ENCODE measurements around the gene SUDS3.

GRCh38 chr12:118425364-118425763, 49.0 kb downstream of the SUDS3 start:
- TF ChIP-seq, protein P1, sequence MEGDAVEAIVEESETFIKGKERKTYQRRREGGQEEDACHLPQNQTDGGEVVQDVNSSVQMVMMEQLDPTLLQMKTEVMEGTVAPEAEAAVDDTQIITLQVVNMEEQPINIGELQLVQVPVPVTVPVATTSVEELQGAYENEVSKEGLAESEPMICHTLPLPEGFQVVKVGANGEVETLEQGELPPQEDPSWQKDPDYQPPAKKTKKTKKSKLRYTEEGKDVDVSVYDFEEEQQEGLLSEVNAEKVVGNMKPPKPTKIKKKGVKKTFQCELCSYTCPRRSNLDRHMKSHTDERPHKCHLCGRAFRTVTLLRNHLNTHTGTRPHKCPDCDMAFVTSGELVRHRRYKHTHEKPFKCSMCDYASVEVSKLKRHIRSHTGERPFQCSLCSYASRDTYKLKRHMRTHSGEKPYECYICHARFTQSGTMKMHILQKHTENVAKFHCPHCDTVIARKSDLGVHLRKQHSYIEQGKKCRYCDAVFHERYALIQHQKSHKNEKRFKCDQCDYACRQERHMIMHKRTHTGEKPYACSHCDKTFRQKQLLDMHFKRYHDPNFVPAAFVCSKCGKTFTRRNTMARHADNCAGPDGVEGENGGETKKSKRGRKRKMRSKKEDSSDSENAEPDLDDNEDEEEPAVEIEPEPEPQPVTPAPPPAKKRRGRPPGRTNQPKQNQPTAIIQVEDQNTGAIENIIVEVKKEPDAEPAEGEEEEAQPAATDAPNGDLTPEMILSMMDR (IDR thresholded peaks at IDR 0.05 in 2 of 3, conservative IDR thresholded peaks at IDR 0.05 in 1 of 3; ENCODE audit: control insufficient read depth in 2 of 3, extremely low read depth in 1 of 3, insufficient read depth in 1 of 3, low read depth in 3 of 3, low read length in 3 of 3): no peak
- TF ChIP-seq TCF3 (IDR thresholded peaks at IDR 0.05; ENCODE audit: borderline replicate concordance, insufficient read depth, low read depth, low read length) (no peak), POLR2A (IDR thresholded peaks at IDR 0.05; ENCODE audit: low read depth, low read length) (no peak), SMAD5 (IDR thresholded peaks at IDR 0.05; ENCODE audit: low read depth) (no peak), EED (IDR thresholded peaks at IDR 0.05; ENCODE audit: low read depth) (no peak), FOXK2 (IDR thresholded peaks at IDR 0.05) (no peak), SMC3 (IDR thresholded peaks at IDR 0.05; ENCODE audit: borderline replicate concordance, low read length) (no peak), ZNF384 (IDR thresholded peaks at IDR 0.05; ENCODE audit: borderline replicate concordance, low read depth, low read length) (no peak)
